Activated CD8-positive, alpha-beta T cell treated with anti-CD3 and anti-CD28 coated beads for 36 hours (primary cell): Measurements from ENCODE around the gene ANAPC15. TPM values are rescaled to one million over a fixed set of nuclear protein-coding genes. Genes with fewer than 3 reads are reported as not detected.
A peak's percentile ranks its signal among the peaks of the same experiment; 100 is the strongest.

Source experiments
- ATAC-seq: fragments of 200-7000 bp; cut with Tn5 transposase; one replicate; pipeline ENCODE4 v1.10.0; 2021; ENCODE audit warnings: mild to moderate bottlenecking, moderate library complexity
- CTCF ChIA-PET: fragments of 350-600 bp; sonication (Branson Sonifier 250); formaldehyde crosslinking; loops from one replicate; lab custom pipeline; 2021; ENCODE audit warnings: antibody characterized with exemption; lab: Charles Lee
- POLR2A ChIA-PET: fragments of 350-600 bp; sonication (Branson Sonifier 250); formaldehyde crosslinking; loops from one replicate; lab custom pipeline; 2021; ENCODE audit warnings: antibody characterized with exemption; lab: Charles Lee
- DNase-seq: peaks from one replicate; pipeline ENCODE4 v3.0.0-alpha.2; 2020
- H3K27ac Mint-ChIP-seq: one replicate; pipeline ENCODE4 v1.8.0; 2021; ENCODE audit warnings: mild to moderate bottlenecking, mixed read lengths
- H3K27me3 Mint-ChIP-seq: one replicate; pipeline ENCODE4 v1.8.0; 2021; ENCODE audit warnings: mixed read lengths
- H3K36me3 Mint-ChIP-seq: one replicate; pipeline ENCODE4 v1.8.0; 2021; ENCODE audit warnings: low read depth, mixed read lengths
- H3K4me1 Mint-ChIP-seq: one replicate; pipeline ENCODE4 v1.8.0; 2021; ENCODE audit warnings: low read depth, mixed read lengths
- H3K4me3 Mint-ChIP-seq: one replicate; pipeline ENCODE4 v1.8.0; 2021; ENCODE audit warnings: mild to moderate bottlenecking, moderate library complexity, mixed read lengths
- H3K9me3 Mint-ChIP-seq: one replicate; pipeline ENCODE4 v1.8.0; 2021; ENCODE audit warnings: mixed read lengths
- CTCF ChIP-seq: fragments of 200-600 bp; IDR thresholded peaks from one replicate; pipeline ENCODE4 v1.8.0; 2022; ENCODE audit warnings: antibody characterized with exemption, mild to moderate bottlenecking
- intact Hi-C: fragments of 100-400 bp; cut with micrococcal nuclease; formaldehyde crosslinking; loops from one replicate; pipeline ENCODE4 v1.10.0; 2022
- total RNA-seq, 2 experiments: library from RNA; stranded (reverse); gene quantifications; one replicate each; pipeline ENCODE4 v1.2.3, GENCODE V29; 2021

ANAPC15 gene
- total RNA-seq, 2 experiments from 2014 or later = 66.0 to 67.4 TPM

- Mint-ChIP-seq H3K4me3 (no peak overlapping the region), H3K36me3 (no peaks in the 10 kb centered on the region), H3K4me1 (peaks cover 17% of the 10 kb centered on the region), H3K27me3 (peaks cover 4% of the 10 kb centered on the region), H3K9me3 (no peaks in the 10 kb centered on the region), H3K27ac (peak overlapping the region; percentile 9)
- DNase-seq = peak; percentile 45
- ChIA-PET POLR2A (no interaction called here), CTCF (interaction anchor here (0.6 to 1.6 kb wide), 3 partner anchors 96 to 164 kb away, joined by 3 read pairs; no protein-coding TSS in a partner anchor)
- intact Hi-C loops = no loop called here
- peak; percentile 60 for ATAC-seq
- no peak for TF ChIP-seq CTCF
These were observed 28.6 kb upstream of the ANAPC15 start for GRCh38 chr11:72141066-72141465.

- intact Hi-C loops = no loop called here
- Mint-ChIP-seq H3K4me3 (no peak overlapping the region), H3K27ac (peak overlapping the region; percentile 9), H3K9me3 (no peaks in the 10 kb centered on the region), H3K36me3 (no peaks in the 10 kb centered on the region), H3K4me1 (peaks cover 17% of the 10 kb centered on the region), H3K27me3 (peaks cover 4% of the 10 kb centered on the region)
- ChIA-PET POLR2A (no interaction called here), CTCF (interaction anchor here (0.6 to 1.6 kb wide), 3 partner anchors 97 to 164 kb away, joined by 3 read pairs; no protein-coding TSS in a partner anchor)
- ATAC-seq (peak; percentile 18), DNase-seq (no peak)
- TF ChIP-seq CTCF = no peak
These were observed 28.2 kb upstream of the ANAPC15 start for GRCh38 chr11:72140661-72141060.

- no peaks in the 10 kb centered on the region for H3K9me3 Mint-ChIP-seq
- CTCF ChIA-PET = no interaction called here
- DNase-seq (no peak), ATAC-seq (no peak)
- peaks cover 4% of the 10 kb centered on the region for H3K27me3 Mint-ChIP-seq
- no peak for TF ChIP-seq CTCF
- peaks cover 17% of the 10 kb centered on the region for H3K4me1 Mint-ChIP-seq
- H3K36me3 Mint-ChIP-seq = no peaks in the 10 kb centered on the region
- intact Hi-C loops = no loop called here
- H3K27ac Mint-ChIP-seq = no peak overlapping the region
- POLR2A ChIA-PET = no interaction called here
- H3K4me3 Mint-ChIP-seq = no peak overlapping the region
These were observed 27.0 kb upstream of the ANAPC15 start for GRCh38 chr11:72139500-72139899.

- CTCF ChIA-PET = interaction anchor here (1.5 kb wide), 2 partner anchors 44 to 296 kb away, joined by 4 to 5 read pairs; partner anchors contain the start of gene CLPB
- H3K9me3 Mint-ChIP-seq = no peaks in the 10 kb centered on the region
- peaks cover 4% of the 10 kb centered on the region for H3K27me3 Mint-ChIP-seq
- H3K4me1 Mint-ChIP-seq = peaks cover 16% of the 10 kb centered on the region
- H3K4me3 Mint-ChIP-seq = no peak overlapping the region
- ATAC-seq (no peak), DNase-seq (no peak)
- no peak overlapping the region for H3K27ac Mint-ChIP-seq
- intact Hi-C loops = no loop called here
- H3K36me3 Mint-ChIP-seq = no peaks in the 10 kb centered on the region
- POLR2A ChIA-PET = no interaction called here
- no peak for TF ChIP-seq CTCF
These were observed 26.4 kb upstream of the ANAPC15 start for GRCh38 chr11:72138821-72139390.

GRCh38 chr11:72136684-72137262 is 24.3 kb upstream of the ANAPC15 start:
- no peak overlapping the region for H3K4me3 Mint-ChIP-seq
- intact Hi-C loops = no loop called here
- no peaks in the 10 kb centered on the region for H3K36me3 Mint-ChIP-seq
- ChIA-PET POLR2A (no interaction called here), CTCF (interaction anchor here (1.2 kb wide), 1 partner anchor 46 kb away, joined by 4 read pairs; no protein-coding TSS in a partner anchor)
- peaks cover 12% of the 10 kb centered on the region for H3K27me3 Mint-ChIP-seq
- no peak for TF ChIP-seq CTCF
- no peak for DNase-seq
- no peak overlapping the region for H3K27ac Mint-ChIP-seq
- H3K4me1 Mint-ChIP-seq = peaks cover 14% of the 10 kb centered on the region
- peak; percentile 76 for ATAC-seq
- no peaks in the 10 kb centered on the region for H3K9me3 Mint-ChIP-seq
